Mesodermal cell (in vitro differentiated cells): ENCODE data around the gene MAGEA1.
A peak's percentile ranks its signal among the peaks of the same experiment; 100 is the strongest.

ENCODE experiments used
- H3K27ac ChIP-seq: 2 replicates; pipeline ENCODE4 v1.7.0; 2013; ENCODE audit warnings: mild to moderate bottlenecking, low read depth, low read length, moderate library complexity; ENCODE audit not compliant: severe bottlenecking
- H3K36me3 ChIP-seq: 2 replicates; pipeline ENCODE4 v1.7.1; 2013; ENCODE audit warnings: mild to moderate bottlenecking, low read length, moderate library complexity; ENCODE audit not compliant: control insufficient read depth, insufficient read depth
- H3K4me1 ChIP-seq: one replicate; pipeline ENCODE4 v1.7.1; 2013; ENCODE audit warnings: mild to moderate bottlenecking, low read length; ENCODE audit not compliant: insufficient read depth, control insufficient read depth, poor library complexity, severe bottlenecking
- H3K4me3 ChIP-seq: 2 replicates; pipeline ENCODE4 v1.7.0; 2013; ENCODE audit warnings: low read length, control low read depth, mild to moderate bottlenecking; ENCODE audit not compliant: insufficient read depth, poor library complexity, severe bottlenecking; ENCODE audit errors: extremely low read depth
- H3K9me3 ChIP-seq: 2 replicates; pipeline ENCODE4 v1.7.1; 2013; ENCODE audit warnings: mild to moderate bottlenecking, low read length, moderate library complexity; ENCODE audit not compliant: control insufficient read depth
- WGBS, 2 experiments: methylation state at CpG; one replicate each; pipeline ENCODE4 v1.1.5; 2013; ENCODE audit warnings: missing lambda C conversion rate in 2 of 2; ENCODE audit not compliant: insufficient coverage in 2 of 2; 5-methylcytosine and 5-hydroxymethylcytosine counted together

MAGEA1 gene

DNA sequence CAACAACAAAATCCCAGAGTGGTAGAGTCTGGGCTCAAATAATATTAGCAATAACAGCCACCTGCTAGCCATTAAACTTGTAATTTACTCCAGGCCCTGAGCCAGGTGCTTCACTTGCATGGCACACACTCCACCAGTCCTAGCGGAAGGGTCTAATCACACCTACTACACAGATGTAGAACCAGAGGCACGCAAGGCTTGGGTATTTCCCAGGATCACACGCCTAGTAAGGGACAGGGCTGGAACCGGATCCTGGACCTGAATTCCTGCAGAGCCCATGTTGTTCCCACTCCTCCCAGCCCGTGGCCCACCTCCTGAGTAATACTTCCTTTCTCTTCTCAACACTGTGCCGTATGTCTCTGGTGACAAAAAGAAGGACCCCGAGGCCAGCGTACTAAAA is 5.7 kb downstream of the MAGEA1 start:
- H3K4me3 ChIP-seq = no peak overlapping the region
- no peaks in the 10 kb centered on the region for H3K4me1 ChIP-seq
- H3K27ac ChIP-seq = no peak overlapping the region
- WGBS, 2 experiments = 95 to 100% methylated on average over 2 to 4 of the region's 8 CpGs
- no peaks in the 10 kb centered on the region for H3K9me3 ChIP-seq
- no peaks in the 10 kb centered on the region for H3K36me3 ChIP-seq

DNA sequence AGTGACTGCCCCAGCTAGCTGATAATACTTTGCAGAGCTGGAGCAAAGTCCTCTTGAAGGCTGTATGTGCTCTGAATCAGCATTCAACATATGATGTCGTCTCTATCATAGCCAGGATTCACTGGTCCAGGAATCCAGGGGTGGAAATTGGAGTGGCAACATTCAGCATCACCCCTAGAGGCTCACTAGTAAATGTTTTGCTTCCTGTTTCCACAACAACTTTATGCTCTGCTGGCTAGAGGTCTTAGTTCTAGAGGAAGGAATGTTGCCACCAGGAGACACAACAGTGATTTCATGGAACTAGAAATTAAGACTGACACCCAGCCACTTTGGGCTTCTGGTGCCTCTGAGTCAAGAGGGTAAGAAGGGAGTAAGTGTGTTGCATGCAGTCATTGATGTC is 11.3 kb downstream of the MAGEA1 start:
- H3K9me3 ChIP-seq = no peaks in the 10 kb centered on the region
- WGBS, 2 experiments = 71% methylated on average over 1 of the region's 1 CpG; no CpG with 5 or more reads in 1 of the 2 experiments

DNA sequence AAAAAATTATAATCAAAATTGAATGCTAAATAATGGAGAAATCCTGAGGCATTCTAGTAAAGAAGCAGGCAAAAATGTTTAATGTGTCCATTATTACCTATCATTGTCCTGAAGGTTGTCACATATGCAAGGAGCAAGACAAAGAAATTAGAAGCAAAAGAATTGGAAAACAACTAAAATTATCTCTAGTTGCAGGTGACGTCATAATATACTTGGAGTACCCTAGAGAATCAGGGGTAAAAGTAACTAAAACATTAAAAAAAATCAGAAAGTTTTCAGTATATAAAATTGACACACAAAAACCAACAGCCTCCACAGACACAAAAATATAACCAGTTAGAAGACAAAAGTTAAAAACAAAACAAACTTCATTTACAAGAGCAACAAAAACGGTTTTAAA is 21.4 kb downstream of the MAGEA1 start:
- Histone ChIP-seq H3K4me1 (no peaks in the 10 kb centered on the region), H3K27ac (no peak overlapping the region), H3K4me3 (no peak overlapping the region), H3K9me3 (no peaks in the 10 kb centered on the region), H3K36me3 (no peaks in the 10 kb centered on the region)
- WGBS, 2 experiments = no CpG with 5 or more reads among the region's 2 CpGs

More for the DNA sequence above, 11.3 kb downstream of the MAGEA1 start:
- no peaks in the 10 kb centered on the region for H3K4me1 ChIP-seq
- no peak overlapping the region for H3K27ac ChIP-seq
- H3K4me3 ChIP-seq = no peak overlapping the region
- no peaks in the 10 kb centered on the region for H3K36me3 ChIP-seq

DNA sequence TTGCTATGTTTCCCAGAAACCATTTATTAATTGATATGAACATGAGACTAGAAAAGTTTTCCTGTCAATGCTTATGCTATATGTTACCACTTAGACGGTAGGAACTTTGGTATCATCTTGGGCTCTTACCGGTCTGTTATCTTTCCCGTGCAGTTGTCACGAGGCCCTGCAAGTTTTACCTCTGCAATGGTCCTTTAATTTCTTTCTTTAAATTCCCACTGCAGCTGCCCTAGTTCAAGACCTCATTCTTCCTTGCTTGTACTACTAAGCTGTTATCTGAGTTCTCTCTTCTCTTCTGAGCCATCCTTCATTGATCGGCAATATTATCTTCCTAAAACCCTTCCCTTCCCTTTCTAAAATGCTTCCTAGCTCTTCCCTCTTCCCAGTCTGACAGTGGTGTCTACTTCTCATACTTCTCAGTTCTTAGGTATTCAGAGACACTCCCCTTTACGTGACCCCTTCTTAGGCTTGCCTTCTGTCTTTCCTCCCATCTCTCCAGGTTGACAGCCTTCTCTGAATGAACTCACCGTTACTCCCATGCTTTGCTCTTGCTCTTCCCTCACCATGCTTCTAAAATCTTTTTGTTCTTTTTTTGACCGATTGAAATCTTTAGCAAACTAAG is 27.5 kb downstream of the MAGEA1 start:
- no peak overlapping the region for H3K27ac ChIP-seq
- no peak overlapping the region for H3K4me3 ChIP-seq
- H3K9me3 ChIP-seq = no peaks in the 10 kb centered on the region
- no peaks in the 10 kb centered on the region for H3K36me3 ChIP-seq
- 84 to 100% methylated on average over 1 to 6 of the region's 8 CpGs for WGBS, 2 experiments
- no peaks in the 10 kb centered on the region for H3K4me1 ChIP-seq

DNA sequence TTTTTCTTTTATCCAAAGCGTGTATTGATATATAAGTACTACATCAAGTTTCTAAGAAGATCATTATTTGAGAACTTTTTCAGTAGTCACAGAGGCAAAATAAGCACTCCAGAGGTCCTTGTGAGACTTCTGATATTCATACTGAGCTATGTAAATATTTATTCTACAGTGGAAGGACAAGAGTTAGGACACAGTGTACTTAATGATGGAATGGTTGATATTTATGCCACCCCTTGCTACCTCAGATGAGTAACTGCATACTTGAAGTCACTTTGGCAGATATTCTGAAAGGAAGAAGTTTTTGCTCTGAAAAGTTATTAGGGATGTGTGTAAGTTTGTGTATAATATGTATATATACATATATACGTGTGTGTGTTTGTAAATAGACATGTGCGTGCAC is 30.3 kb downstream of the MAGEA1 start:
- H3K27ac ChIP-seq = no peak overlapping the region
- H3K36me3 ChIP-seq = no peaks in the 10 kb centered on the region
- WGBS, 2 experiments = no CpG with 5 or more reads among the region's 3 CpGs
- no peaks in the 10 kb centered on the region for H3K9me3 ChIP-seq
- H3K4me1 ChIP-seq = no peaks in the 10 kb centered on the region
- no peak overlapping the region for H3K4me3 ChIP-seq

DNA sequence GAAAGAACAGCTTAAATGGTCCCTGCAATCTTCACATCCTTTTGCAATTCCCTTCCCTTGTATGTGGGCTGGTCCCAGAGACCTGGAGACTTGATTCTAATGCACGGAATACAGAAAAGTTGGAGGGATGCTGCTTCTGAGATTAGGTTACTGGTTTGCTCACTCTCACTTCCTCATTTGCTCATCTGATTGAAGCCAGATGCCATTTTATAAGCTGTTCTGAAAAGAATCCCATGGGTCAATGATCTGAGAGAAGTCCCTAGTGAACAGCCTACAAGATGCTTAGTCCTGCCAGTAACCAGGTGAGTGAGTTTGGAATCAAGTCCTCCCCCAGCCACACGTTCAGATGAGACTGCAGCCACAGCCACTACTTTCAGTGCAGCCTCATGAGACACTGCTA is 35.9 kb downstream of the MAGEA1 start:
- no peaks in the 10 kb centered on the region for H3K36me3 ChIP-seq
- no peak overlapping the region for H3K27ac ChIP-seq
- H3K9me3 ChIP-seq = no peaks in the 10 kb centered on the region
- no CpG with 5 or more reads among the region's 2 CpGs for WGBS, 2 experiments
- no peaks in the 10 kb centered on the region for H3K4me1 ChIP-seq
- H3K4me3 ChIP-seq = no peak overlapping the region

DNA sequence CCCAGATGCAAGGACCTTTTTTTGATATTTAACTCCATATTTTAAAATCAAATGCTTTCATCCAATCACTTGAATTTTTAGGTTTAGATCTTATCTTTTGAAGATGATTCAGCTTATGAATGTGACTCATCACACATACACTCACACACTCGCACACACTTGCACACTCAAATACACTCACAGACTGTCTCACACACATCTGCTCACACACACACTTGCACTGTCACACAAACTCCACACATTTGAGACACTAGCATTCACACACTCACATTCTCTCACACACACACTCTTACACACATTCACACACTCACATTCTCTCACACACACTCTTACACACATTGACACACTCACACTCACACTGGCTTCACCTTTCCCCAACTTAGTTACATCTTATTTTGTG is 37.8 kb downstream of the MAGEA1 start:
- Histone ChIP-seq H3K4me1 (no peaks in the 10 kb centered on the region), H3K9me3 (no peaks in the 10 kb centered on the region), H3K4me3 (no peak overlapping the region), H3K27ac (no peak overlapping the region), H3K36me3 (no peaks in the 10 kb centered on the region)
- 80% methylated on average over 1 of the region's 1 CpG; no CpG with 5 or more reads in 1 of the 2 experiments for WGBS, 2 experiments

DNA sequence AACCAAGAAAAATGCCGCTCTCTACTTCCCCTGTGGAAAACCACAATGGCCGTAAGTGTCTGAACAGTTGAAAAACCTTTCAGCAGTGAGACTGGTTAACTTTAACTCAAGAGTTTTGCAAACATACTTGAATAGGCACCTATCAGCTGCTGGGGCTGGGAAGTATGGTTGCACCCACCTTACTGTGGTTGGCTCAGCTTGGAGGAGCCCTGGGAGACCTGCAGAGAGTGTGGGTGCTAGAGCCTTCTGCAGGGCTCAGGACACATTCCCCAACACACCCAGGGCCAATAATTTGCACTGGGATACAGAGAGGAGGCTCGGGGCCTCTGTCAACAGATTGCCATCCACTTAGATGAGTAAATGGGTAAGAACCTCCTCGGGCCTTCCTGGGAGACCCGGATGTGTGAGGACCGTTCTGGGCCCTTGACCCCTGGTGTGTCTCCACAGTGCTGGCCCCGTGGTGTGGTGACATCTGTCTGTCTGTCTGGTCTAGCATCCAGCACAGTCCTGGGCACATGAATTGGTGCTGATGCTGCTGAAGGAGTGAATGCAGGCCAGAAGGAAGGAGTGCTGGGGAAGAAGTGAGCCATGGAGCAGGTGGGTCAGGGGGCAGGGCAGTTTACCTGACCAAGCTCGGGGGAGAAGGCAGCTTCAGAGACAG is 46.5 kb downstream of the MAGEA1 start:
- Histone ChIP-seq H3K9me3 (no peaks in the 10 kb centered on the region), H3K27ac (no peak overlapping the region), H3K36me3 (no peaks in the 10 kb centered on the region), H3K4me3 (no peak overlapping the region), H3K4me1 (no peaks in the 10 kb centered on the region)
- WGBS, 2 experiments = 100% methylated on average over 1 of the region's 8 CpGs; no CpG with 5 or more reads in 1 of the 2 experiments

DNA sequence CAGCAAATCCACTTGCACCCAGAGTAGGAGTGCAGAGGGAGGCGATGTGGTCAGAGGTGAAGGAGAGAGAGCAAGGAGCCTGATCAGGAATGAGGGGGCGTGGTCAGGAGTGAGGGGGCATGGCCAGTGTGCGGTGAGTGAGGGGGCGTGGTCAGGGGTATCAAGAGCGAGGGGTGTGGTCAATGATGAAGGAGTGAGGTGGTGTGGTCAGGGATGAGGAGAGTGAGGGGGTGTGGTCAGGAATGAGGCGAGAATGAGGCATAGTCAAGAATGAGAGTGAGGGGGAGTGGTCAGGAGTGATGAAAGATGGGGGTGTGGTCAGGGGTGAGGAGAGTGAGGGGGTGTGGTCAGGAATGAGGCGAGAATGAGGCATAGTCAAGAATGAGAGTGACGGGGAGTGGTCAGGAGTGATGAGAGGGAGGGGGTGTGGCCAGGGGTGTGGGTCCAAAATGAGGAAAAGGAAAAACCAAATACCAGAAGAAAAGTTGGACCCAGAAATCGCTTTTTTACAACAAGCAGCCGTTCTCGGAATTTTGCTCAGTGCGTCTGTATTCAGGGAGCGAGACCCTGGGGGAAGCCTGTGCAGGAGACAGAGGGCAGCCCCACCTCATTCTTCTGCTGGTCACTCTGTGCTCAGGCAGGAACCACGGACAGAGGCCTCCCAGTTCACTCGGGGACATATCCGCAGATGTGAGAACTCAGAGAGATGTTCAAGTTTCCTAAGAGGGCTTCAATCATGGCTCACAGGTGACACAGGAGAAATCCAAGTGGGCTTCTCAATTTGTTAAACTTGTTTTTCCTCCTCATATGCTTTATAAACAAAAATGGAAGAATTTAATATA is 47.5 kb downstream of the MAGEA1 start:
- no peak overlapping the region for H3K27ac ChIP-seq
- no peaks in the 10 kb centered on the region for H3K4me1 ChIP-seq
- no peaks in the 10 kb centered on the region for H3K36me3 ChIP-seq
- H3K4me3 ChIP-seq = peak overlapping the region; percentile 11
- H3K9me3 ChIP-seq = no peaks in the 10 kb centered on the region
- WGBS, 2 experiments = 20 to 23% methylated on average over 8 to 10 of the region's 16 CpGs
